ENCODE results near the gene AOPEP. TPM values are rescaled to one million over a fixed set of nuclear protein-coding genes. Genes with fewer than 3 reads are reported as not detected.

The AOPEP gene
- total RNA-seq, 2 experiments from 2014 or later, result 8.9 to 9.5 TPM

Small RNAs within 50 kb of the gene (microRNA-seq; reads per million reads assigned to microRNA genes)
- gene MIR2278 (ENCODE audit: borderline replicate concordance) (3.2 reads per million), gene MIR23B (ENCODE audit: borderline replicate concordance) (1,721 reads per million, percentile 89 among the genes with 10 or more reads in this experiment), gene MIR24-1 (ENCODE audit: borderline replicate concordance) (not detected), gene MIR27B (ENCODE audit: borderline replicate concordance) (305 reads per million, percentile 76 among the genes with 10 or more reads in this experiment), gene MIR3074 (ENCODE audit: borderline replicate concordance) (not detected), gene MIR6081 (ENCODE audit: borderline replicate concordance) (not detected)

Other genes with a start within 250 kb of the AOPEP start
- gene PCAT7, start 171.6 kb upstream of the AOPEP start, total RNA-seq, result not detected
- gene FBP2, start 132.9 kb upstream of the AOPEP start, total RNA-seq, result not detected
- under 1 TPM; 0.39 to 0.47 TPM for gene FBP1, start 87.2 kb upstream of the AOPEP start, total RNA-seq

All from activated CD4-positive, alpha-beta T cell treated with anti-CD3 and anti-CD28 coated beads for 36 hours (primary cell).